ENCODE data around the gene TBC1D19.

DNA sequence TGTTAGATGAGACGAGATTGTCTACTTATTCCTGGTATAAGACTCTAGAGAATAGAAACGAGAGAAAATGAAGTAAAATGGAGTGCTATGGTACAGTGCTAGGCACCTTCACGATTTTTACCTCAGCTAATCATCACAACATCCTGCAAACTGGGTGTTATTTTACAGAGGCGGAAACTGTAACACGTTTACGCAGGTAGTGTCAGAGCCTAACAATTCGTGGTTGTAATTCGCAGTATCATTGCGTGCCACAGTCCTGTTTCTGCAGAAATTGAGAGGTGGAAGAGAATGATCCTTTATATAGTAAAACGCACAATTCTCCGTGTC lies 383 bp upstream of the TBC1D19 start:
- TF ChIP-seq EZH2phosphoT487 (IDR thresholded peaks at IDR 0.05; ENCODE audit: insufficient read depth, low read depth) (no peak), EZH2 (IDR thresholded peaks at IDR 0.05; ENCODE audit: insufficient read depth, poor library complexity, severe bottlenecking) (no peak)
